EL (cell line): Measurements from ENCODE around the gene TOM1L1.

Source experiments
- DNase-seq: peaks from one replicate; pipeline ENCODE4 v3.0.0-alpha.2; 2016

Gene TOM1L1

DNA sequence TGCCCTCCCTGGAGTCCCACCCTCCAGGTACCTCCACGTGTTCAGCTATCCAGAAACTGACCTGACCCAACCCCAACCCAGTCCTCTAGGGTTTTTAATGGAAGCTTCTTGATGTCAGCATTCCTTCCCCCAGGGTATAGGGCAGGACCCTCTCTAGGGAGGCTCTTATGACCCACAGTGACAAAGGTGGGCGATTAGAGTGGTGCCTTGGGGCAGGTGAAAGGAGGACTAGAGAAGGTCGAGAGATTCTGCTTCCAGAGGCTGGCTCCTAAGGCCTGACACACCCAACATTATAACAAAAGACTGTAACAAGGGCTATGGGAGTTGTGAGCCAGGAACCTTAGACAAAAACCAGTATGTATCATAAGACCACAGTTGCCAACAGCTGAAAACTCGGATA lies 50.6 kb downstream of the TOM1L1 start:
- DNase-seq = no peak

DNA sequence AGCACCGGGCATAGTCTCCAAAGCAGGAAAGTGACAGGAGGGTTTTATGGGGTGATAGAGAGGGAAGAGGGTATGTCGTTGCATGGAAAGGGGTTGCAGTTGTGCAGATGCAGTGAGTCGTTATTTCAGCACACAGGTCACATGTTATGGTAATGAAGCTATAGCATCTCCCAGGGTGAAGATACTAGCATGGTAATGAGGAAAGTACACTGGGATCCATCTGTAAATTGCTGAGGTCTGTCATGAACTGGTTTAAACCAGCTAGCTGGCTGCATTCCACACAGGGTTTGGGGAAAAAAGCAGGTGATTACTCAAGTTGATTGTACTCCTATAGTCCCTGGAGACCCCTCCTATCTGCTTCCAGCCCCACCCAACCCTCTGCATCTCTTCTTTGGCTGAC lies 56.1 kb downstream of the TOM1L1 start:
- no peak for DNase-seq

DNA sequence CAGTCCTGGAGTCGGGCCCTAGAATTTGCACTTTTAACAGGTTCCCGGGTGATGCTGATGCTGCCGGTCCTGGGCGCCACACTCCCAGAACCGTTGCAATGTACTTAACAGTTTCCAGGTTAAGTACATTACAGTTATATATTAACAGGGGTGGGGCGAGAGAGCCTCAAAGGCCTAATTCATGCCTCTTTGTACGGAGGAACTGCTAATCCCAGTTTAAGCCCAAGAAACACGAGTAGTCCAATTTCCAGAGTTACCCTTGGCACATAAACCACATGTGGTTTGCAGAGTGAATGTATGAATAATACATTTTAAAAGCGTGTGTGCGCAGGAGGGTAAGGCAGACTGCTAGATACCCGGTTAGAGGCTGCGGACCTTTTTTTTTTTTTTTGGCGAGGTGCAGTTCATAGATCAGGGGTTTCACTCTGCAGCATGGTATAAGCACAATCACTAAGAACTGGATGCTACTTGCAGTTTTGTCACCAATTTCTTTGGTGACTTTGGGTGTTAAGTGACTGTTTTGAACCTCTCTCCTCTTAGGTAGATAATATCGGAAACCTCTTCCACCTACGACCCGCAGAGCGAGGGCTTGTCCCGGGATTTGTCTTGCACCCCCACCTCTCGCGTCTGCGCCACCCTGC lies 67.1 kb downstream of the TOM1L1 start:
- DNase-seq = peak; percentile 47

DNA sequence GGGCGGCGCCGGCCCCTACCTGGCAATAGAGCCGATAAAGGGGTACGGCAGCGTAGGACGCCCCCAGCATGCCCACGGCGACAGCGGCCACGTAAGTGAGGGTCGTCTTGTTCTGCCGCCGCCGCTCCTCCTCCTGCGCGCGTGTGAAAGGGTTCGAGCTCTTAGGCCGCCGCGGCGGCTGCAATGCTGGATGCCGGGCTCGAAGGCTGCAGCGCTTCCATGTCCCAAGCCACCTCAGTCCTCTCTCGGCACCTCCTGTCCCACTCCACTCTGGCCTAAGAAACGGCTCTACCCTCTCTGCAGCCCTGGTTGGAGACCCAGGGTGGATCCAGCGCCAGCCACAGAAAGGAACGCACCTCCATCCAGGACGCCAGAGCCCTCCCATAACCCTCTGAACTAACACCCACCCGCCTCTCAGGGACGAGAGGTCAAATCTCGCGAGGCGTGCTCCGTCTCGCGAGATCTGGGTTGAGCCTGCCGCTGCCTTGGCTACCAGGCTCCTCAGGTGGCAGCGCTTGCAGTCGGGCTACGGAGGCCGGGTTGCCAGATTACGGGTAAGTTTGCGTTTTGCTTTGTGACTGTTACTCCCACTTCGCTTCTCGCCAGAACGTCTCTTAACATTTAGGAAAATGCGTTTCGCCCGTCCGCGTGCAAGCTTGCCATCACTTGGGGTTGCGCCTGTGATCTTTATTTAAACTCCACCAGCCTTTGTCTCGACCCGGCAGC lies 67.8 kb downstream of the TOM1L1 start, which contains the start of the genes COX11 and STXBP4:
TSS of gene COX11 (minus strand) at position 393 of the 726 bp plus-strand sequence. CDS start at position 385, 8 bp downstream.
TSS of gene STXBP4 (plus strand) at position 504 of the 726 bp plus-strand sequence. CDS start 17,455 bp downstream, outside the sequence.
- peak; percentile 95 for DNase-seq

DNA sequence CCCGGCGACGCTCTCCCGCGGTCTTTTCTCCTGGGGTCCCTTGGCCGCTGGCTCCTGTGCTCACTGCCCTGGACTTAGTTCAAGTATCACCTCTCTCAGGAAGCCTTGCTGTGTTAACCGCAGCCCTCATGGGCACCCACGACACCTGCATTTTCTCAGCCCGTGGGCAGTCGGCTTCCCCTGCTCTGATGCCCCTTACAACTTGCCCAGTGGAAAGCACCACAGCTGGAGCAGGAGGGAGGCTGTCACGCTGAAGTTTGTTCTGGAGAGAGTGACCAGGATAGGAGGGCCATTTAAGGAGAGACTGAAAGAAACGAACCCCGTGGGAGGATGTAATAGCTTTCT lies 68.3 kb downstream of the TOM1L1 start:
- DNase-seq = peak; percentile 39

DNA sequence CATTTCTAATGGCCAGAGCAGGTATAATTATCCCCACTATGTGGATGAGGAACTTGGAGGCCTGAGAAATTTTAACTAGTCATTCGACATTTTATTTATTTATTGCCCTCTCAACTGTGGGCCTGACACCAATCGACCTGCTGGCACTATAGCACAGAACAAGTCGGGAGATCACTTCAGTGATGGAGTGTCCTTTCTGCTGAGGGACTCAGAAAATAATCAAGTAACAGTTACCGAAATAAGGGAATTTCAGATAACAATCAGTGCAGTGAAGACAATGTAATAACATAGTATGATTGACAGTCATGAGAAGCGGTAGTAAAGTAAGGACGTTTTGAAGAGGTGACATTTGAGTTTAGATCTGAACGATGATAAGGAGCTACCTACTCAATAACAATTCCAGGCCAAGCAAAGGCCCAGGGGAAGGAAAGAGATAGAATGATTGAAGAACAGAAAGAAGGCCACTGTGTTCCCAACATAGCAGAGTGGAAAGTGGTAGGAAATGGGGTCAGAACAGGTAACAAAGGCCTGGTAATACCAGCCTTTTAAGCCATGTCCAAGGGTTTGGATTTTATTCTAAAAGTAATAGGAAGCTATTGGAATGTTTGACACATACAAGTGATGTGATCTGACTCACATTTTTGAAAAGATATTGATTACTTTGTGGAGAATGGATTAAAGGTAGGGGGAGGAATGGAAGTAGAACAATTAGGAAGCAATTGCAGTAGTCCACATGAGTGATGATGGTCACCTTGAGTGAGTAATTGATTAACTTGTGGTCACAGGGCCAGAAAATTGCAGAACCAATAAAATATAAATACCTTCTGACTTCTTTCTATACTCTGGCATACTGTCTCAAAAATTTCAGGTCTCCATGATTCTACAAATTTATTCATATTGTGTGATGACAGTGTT lies 69.3 kb downstream of the TOM1L1 start:
- DNase-seq = no peak

DNA sequence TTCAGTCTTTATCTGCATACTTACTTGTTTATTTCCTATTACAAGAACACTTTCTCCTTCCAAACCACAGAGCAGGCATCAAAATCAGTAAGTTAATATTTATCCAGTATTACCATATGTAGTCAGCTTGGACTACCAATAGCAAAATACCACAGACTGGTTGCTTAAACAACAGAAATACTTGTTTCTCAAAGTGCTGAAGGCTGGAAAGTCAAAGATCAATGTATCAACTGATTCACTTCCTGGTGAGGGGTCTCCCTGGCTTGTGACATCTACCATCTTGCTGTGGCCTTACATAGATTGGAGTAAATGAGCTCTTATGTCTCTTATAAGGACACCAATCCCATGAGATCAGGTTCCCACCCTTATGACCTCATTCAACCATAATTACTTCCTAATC lies 70.5 kb downstream of the TOM1L1 start:
- no peak for DNase-seq

DNA sequence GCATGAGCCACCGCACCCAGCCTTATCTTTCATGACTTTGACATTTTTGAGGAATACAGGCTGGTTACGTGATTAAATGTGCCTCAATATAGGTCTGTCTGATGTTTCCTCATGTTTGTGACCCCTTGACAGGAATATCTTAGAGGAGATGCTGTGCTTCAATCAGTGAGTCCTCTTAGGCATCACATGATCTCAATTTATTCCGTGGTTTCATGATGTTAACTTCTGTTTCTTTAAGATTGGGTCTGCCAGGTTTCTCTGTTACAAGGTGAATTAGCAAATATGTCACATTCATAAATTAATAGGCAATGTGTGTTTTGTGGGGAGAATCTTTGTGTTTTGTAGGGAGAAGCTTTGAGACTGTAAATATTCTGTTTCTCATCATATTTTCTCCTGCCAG lies 71.2 kb downstream of the TOM1L1 start:
- DNase-seq = no peak

DNA sequence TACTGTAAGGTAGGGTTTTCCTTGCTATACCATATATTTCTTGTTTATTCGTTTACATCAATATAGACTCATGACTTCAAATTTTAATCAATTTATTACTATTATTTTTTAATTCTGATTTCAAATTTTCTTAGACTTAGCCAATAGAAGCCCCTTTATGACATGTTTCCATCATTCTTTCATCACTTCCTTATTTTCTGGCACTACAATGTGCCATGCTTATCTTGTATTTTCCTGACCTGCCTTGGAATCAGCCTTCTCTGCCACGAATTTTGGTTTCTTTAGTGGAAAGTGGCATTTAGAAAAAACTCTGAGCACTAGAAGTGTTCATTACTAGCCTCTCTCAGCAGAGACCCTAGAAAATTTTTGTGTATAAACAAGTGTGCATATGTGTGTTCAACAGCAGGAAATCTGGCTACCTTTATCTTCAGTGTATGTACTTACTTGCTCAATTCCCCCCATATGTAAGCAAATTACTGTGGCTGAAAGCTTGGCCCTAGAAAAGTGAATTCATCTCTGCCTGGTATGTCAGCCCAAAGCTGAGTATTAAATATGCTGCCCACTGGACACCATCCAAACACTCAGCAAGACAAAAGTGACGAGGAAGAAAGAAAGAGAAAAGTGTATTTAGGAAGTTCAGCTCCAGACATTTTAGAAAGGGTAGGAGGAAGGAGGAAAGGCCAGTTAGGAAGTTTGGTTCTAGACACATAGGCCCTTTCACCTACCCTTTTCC lies 71.9 kb downstream of the TOM1L1 start:
- DNase-seq = no peak

DNA sequence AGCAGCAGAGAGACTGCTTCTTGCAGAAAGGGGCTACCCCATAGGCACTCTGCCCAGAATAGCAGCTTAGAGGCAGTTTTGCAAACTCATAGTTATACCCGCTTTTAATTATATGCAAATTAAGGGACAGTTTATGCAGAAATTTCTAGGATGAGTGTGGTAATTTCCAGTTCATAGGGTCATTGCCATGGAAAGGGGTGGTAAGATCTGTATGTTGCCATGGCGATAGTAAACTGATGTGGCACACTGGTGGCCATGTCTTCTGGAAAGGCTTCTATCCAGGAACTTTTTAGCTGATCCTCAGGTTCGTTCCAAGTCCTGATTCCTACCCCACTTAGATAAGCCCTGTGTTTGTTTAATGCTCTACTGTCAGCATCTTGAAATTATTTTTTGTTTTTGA lies 74.1 kb downstream of the TOM1L1 start:
- DNase-seq = no peak

DNA sequence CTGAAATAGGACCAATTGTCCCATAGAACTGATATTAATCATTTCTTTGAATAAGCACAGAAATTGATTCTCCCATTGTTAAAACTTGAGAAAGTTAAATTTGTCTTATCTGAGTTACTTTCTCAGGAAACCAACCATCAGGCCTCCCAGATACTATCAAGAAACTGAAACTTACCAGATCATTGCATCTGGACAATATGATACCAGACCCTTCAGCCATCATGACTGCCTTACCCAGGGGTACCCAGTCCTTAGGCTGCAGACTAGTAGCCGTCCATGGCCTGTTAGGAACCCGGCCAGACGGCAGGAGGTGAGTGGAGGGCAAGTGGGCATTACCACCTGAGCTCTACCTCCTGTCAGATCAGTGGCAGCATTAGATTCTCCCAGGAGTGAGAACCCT lies 75.7 kb downstream of the TOM1L1 start:
- DNase-seq = no peak

DNA sequence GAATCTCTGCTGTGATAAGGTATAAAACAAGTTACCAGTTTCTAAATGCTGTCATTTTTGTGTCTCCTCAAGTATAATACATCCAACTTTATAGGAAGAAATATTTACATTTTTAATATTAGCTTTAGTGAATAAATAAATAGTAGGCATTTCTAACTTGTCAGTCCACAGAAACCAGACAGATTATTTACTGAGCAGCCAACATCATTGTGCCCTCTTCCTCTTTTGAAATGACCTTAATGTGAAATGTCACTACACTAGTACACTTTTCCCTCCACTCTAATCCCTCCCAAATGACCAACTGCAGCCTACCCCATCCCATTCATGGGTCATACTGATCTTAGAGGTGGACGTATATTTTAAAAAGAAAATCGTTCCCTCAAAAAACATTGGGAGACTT lies 77.1 kb downstream of the TOM1L1 start:
- no peak for DNase-seq

DNA sequence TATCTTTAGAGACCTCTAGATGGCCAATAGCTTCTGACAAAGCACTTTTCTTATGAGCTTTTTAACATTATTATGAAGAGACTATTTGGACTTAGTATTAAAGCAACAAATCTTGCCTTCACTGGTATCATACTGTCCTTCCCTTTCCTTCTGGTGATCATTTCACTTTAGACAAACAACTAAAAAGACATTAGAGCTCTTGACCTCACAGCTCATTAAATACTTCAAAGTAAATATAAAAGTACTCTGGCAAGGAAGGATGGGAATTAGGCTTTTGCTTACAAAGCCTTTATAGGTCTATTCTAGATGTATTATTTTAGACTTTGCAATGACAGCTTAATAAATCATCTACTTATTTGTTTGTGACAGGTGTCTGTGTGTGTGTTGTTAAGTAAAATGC lies 79.0 kb downstream of the TOM1L1 start:
- no peak for DNase-seq

DNA sequence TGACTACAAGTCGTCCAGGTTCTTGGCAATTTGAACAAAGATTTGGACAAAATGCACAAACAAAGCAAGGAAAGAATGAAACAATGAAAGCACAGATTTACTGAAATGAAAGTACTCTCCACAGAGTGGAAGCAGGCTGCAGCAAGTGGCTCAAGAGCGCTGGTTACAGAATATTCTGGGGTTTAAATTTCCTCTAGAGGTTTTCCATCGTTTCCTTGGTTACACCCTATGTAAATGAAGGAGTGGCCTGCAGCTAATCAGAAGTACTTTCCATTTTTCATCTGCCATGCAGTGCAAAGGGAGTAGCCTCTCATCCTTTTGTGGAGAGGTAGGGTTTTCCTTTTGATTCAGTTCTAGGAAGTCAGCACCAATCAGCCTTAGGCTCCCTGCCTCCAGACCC lies 79.7 kb downstream of the TOM1L1 start:
- DNase-seq = no peak

DNA sequence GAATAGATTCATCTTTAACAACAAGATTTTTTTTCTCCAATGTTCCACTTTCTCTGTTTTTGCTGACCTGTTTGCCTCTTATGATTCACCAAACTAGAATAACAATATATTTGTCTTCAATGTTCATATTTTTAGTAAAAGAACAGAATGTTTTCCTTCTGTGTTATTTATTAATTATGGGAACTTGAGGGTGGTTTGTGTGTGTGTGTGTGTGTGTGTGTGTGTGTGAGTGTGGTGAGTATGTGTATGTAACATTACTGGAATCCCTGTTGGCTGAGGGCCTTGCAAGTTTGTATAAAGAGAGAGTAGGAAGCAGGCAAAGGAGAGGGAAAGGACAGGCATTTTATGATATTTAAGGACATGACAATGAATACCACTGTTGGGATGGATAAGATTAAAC lies 81.7 kb downstream of the TOM1L1 start:
- DNase-seq = peak; percentile 14

DNA sequence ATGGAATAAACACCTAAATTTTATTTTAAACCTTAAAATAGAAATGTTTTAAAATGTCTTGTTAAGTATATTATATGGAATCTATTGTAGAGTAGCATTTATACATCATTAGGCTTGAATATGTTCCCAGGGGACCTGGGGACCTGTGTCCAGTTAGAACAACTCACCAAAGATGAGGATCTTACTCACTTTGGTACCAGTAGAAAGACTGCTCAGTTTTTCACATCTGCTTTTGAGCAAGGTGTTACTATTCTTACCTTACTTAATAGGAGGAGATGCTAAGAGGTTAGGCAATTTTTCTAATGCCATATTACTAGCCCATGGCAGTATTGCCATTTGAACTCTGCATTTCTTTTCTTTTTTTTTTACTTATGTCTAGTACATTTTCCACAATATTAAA lies 82.6 kb downstream of the TOM1L1 start:
- no peak for DNase-seq

DNA sequence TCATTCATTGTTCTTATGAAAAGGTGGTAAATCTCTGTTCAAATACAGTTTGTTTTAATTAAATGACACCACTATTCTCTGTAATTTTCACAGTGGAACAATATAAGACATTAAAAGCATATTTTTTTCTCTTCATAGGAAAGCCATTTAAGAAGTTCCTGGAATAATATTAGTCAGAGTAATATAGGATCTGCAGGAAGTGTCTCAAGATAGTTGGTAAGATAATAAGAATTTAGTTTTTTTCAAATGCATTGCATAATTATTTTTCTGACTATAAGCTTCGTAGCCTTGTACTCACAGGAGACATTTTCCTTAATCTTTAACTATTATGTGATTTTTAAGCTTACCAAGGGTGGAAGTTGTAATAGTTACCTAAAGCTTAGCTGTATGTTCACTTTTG lies 84.8 kb downstream of the TOM1L1 start:
- no peak for DNase-seq

DNA sequence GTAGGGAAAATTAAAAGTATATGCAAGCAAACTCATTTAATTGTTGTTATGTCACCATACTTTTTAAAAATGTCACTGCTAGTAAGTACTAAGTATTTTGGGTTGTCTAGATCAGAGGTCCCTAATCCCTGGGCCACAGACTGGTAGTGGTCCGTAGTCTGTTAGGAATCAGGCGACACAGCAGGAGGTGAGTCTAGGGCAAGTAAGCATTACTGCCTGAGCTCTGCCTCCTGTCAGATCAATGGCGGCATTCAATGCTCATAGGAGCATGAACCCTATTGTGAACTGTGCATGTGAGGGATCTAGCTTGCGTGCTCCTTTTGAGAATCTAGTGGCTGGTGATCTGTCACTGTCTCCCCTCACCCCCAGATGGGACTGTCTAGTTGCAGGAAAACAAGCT lies 89.5 kb downstream of the TOM1L1 start:
- DNase-seq = no peak

DNA sequence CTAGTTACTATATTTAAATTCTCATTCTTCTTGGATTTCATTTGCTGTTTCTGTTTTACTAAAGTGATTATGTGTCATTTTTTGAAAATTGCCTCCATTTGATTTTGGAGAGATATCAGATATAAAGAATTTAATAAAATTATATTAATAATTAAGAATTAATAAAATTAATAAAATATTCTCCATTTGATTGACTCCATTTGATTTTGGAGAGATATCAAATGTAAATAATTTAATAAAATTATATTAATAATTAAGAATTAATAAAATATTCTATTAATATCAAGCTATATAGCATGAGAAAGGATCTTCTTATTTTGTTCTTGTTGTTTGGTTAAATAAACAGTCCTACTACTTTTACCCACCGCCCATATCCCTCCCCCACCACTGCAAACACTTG lies 90.9 kb downstream of the TOM1L1 start:
- no peak for DNase-seq

DNA sequence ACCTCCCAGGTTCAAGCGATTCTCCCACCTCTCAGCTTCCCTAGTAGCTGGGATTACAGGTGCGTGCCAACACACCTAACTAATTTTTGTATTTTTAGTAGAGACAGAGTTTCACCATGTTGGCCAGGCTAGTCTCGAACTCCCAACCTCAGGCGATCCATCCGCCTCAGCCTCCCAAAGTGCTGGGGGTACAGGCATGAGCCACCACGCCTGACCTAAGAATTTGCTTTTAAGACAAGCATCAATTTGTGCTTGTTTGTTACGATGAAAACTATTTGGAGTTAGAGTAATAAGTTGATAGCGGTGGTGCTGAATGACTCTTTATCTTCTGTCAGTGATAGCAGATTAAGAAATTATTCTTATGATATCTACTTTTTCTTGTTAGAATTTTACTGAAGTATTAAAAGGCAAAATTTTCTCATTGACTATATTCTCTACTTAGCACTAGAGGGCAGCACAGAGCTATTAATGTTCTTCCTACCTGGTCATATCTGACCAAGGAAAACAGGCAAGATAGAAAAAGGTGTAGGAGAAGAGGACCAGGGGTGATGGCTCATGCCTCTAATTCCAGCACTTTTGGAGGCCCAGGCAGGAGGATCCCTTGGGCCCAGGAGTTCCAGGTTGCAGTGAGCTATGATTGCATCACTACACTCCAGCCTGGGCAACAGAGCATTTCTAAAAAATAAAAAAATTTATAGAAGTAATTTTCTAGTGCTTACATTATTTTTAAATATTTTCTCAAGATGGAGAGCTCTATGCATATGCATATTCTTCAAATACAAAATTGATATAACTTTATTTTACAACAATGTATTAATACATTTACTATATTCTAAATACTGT lies 92.4 kb downstream of the TOM1L1 start:
- peak; percentile 44 for DNase-seq

DNA sequence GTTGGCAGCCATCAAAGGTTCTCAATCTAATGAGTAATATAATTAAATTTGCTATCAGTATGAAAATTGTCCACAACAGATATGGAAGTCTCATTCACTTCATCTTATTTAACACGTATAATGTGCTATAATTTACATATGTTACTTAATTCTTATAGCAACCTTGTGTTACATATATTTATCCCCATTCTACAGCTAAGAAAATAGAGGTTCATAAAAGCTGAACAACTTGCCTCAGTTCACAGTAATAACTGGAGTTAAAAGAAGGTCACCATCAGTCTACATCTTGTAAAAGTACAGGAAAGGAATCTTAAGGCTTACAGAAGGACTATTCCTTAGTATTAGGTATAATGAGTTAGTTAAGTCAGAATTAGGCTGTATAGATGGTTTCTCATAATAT lies 95.8 kb downstream of the TOM1L1 start:
- DNase-seq = no peak

DNA sequence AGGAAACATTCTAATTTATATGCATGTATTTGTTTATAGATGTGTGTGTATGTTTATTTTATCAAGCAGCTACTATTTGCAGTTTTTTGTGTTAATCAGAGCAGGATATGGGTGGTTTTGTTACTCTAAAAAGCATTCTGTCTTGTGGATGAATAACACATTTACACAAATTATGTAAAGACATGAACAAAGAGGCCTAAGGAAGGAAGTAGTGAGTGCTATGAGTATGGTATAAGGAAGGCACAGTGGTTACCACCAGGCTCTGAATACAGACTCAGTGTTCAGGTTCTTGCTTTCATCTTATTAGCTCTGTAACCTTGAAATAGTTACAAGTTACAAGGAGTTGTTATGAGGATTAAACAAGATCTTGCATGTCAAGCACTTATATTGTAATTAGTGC lies 101.8 kb downstream of the TOM1L1 start:
- no peak for DNase-seq
